HG02943 (cell line): Measurements from ENCODE around the gene OR6C76.

Source experiments
- ATAC-seq: cut with Tn5 transposase; IDR thresholded peaks from one replicate; pipeline ENCODE4 v1.9.1; 2021; ENCODE audit warnings: mild to moderate bottlenecking, low read depth, moderate library complexity; ENCODE audit not compliant: unreplicated experiment

OR6C76 gene

GRCh38 chr12:55467836-55468235, 41.8 kb downstream of the OR6C76 start:
- ATAC-seq, result no peak

- ATAC-seq, result no peak
Measured at GRCh38 chr12:55469291-55469690, 43.2 kb downstream of the OR6C76 start.

GRCh38 chr12:55470088-55470829, 44.2 kb downstream of the OR6C76 start, which contains the start of gene OR6C70:
TSS of gene OR6C70 (minus strand) at chr12:55470138. CDS start at chr12:55470138, 0 bp downstream.
- no peak for ATAC-seq

GRCh38 chr12:55472264-55472663, 46.2 kb downstream of the OR6C76 start:
- ATAC-seq, result no peak
